Measurements from ENCODE around the gene XRCC5. TPM values are rescaled to one million over a fixed set of nuclear protein-coding genes. Genes with fewer than 3 reads are reported as not detected.

The XRCC5 gene
- total and polyA plus RNA-seq, 2 donors (not counting 1 experiment from before 2014, with no cell fraction given): 152 to 278 TPM

DNA sequence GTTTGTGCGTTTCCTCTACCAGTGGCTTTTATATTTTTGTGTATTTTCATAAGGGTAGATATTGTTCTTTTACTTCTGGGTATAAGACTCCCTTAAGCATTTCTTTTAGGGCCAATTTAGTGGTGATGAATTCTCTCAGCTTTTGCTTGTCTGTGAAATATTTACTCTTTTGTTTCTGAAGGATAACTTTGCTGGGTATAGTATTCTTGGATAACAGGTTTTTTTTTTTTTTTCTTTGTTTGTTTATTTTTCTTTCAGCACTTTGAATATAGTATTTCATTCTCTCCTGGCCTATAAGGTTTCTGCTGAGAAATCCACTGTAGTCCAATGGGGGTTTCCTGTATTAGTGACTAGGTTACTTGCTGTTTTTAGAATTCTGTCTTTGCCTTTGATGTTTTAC is 122.7 kb downstream of the XRCC5 start:
- Histone ChIP-seq H3K4me2 (ENCODE audit: extremely low read depth, insufficient read depth, low read length) (no peak overlapping the region), H3K27me3 (ENCODE audit: control insufficient read depth, insufficient read depth, low read length) (no peaks in the 10 kb centered on the region), H3K27ac (ENCODE audit: insufficient read depth, low read length) (no peak overlapping the region), H2AFZ (ENCODE audit: low read length) (no peak overlapping the region), H3K9me3 (ENCODE audit: control insufficient read depth, insufficient read depth, low read depth, low read length) (no peaks in the 10 kb centered on the region), H3K4me1 (ENCODE audit: control insufficient read depth, extremely low read depth, insufficient read depth, low read length) (no peaks in the 10 kb centered on the region), H3K9ac (ENCODE audit: insufficient read depth, low read length) (no peak overlapping the region), H3K4me3 (replicated peaks in 1 of 4; ENCODE audit: control extremely low read depth in 1 of 4, insufficient read depth in 1 of 4, low read depth in 3 of 4, low read length in 4 of 4) (no peak overlapping the region), H4K20me1 (ENCODE audit: control insufficient read depth, extremely low read depth, insufficient read depth, low read length) (no peaks in the 10 kb centered on the region), H3K36me3 (ENCODE audit: control insufficient read depth, insufficient read depth, low read length) (no peaks in the 10 kb centered on the region), H3K79me2 (ENCODE audit: control insufficient read depth, insufficient read depth, low read length) (no peaks in the 10 kb centered on the region)
- TF ChIP-seq, protein P1, sequence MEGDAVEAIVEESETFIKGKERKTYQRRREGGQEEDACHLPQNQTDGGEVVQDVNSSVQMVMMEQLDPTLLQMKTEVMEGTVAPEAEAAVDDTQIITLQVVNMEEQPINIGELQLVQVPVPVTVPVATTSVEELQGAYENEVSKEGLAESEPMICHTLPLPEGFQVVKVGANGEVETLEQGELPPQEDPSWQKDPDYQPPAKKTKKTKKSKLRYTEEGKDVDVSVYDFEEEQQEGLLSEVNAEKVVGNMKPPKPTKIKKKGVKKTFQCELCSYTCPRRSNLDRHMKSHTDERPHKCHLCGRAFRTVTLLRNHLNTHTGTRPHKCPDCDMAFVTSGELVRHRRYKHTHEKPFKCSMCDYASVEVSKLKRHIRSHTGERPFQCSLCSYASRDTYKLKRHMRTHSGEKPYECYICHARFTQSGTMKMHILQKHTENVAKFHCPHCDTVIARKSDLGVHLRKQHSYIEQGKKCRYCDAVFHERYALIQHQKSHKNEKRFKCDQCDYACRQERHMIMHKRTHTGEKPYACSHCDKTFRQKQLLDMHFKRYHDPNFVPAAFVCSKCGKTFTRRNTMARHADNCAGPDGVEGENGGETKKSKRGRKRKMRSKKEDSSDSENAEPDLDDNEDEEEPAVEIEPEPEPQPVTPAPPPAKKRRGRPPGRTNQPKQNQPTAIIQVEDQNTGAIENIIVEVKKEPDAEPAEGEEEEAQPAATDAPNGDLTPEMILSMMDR (conservative IDR thresholded peaks at IDR 0.05 in 1 of 2, IDR thresholded peaks at IDR 0.05 in 1 of 2; ENCODE audit: low read depth in 1 of 2, low read length in 2 of 2): no peak
- TF ChIP-seq EZH2 (IDR thresholded peaks at IDR 0.05; ENCODE audit: low read length, missing control alignments): no peak
- DNase-seq (ENCODE audit: low read depth in 2 of 2): no peak

DNA sequence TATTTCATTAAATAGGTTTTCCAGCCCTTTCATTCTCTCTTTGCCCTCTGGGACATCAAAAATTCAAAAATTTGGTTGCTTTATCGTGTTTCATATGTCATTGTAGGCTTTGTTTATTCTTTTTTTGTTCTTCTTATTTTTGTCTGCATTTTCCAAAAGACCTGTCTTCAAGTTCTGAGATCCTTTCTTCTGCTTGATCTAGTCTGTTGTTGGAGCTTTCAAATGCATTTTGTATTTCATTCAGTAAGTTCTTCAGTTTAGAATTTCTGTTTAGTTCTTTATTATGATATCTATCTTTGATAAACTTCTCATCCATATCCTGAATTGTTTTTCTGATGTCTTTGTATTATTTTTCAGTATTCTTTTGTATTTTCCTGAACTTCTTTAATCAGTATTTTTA is 123.6 kb downstream of the XRCC5 start:
- H3K4me2 ChIP-seq (ENCODE audit: extremely low read depth, insufficient read depth, low read length): no peak overlapping the region
- H3K9me3 ChIP-seq (ENCODE audit: control insufficient read depth, insufficient read depth, low read depth, low read length): no peaks in the 10 kb centered on the region
- no peaks in the 10 kb centered on the region for H4K20me1 ChIP-seq (ENCODE audit: control insufficient read depth, extremely low read depth, insufficient read depth, low read length)
- no peak for TF ChIP-seq EZH2 (IDR thresholded peaks at IDR 0.05; ENCODE audit: low read length, missing control alignments)
- TF ChIP-seq, protein P1 (conservative IDR thresholded peaks at IDR 0.05 in 1 of 2, IDR thresholded peaks at IDR 0.05 in 1 of 2; ENCODE audit: low read depth in 1 of 2, low read length in 2 of 2): no peak
- H3K4me1 ChIP-seq (ENCODE audit: control insufficient read depth, extremely low read depth, insufficient read depth, low read length): no peaks in the 10 kb centered on the region
- no peak overlapping the region for H3K27ac ChIP-seq (ENCODE audit: insufficient read depth, low read length)
- no peaks in the 10 kb centered on the region for H3K36me3 ChIP-seq (ENCODE audit: control insufficient read depth, insufficient read depth, low read length)
- H3K4me3 ChIP-seq (replicated peaks in 1 of 4; ENCODE audit: control extremely low read depth in 1 of 4, insufficient read depth in 1 of 4, low read depth in 3 of 4, low read length in 4 of 4): no peak overlapping the region
- H2AFZ ChIP-seq (ENCODE audit: low read length): no peak overlapping the region
- H3K79me2 ChIP-seq (ENCODE audit: control insufficient read depth, insufficient read depth, low read length): no peaks in the 10 kb centered on the region
- H3K9ac ChIP-seq (ENCODE audit: insufficient read depth, low read length): no peak overlapping the region
- H3K27me3 ChIP-seq (ENCODE audit: control insufficient read depth, insufficient read depth, low read length): no peaks in the 10 kb centered on the region
- no peak for DNase-seq (ENCODE audit: low read depth in 2 of 2)

DNA sequence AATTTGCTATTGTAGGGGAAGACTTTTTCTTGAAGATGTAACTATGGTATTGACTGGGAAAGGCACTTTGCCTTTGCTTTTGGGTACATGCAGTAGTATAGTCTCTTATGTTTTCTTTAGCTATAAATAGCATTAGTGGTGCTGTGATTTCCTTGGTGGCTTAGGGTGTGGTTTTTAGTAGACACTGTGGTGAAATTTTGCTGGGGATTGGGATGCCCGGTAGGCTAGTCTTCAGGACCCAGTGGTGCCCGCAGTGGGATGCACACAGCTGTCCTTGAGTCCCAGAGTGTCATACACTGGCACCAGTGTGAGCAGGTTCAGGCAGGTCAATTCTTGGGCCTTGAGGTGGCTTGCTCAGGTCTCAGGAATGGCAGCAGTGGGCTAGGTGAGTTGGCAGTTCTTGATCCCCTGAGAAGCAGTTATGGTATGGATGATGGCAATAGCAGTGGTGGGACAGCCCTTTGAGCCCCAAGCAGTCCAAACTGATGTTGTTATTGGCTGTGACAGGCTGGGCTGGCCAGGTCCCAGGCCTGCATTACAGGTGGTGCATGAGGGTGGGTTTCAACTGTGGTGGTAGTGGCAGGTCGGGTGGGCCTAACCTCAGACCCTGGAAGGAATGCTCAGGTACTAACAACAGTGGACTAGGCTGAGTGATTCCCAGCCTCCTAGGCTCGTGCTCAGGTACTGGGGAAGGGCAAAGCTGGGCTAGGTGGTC is 124.3 kb downstream of the XRCC5 start:
- no peak overlapping the region for H2AFZ ChIP-seq (ENCODE audit: low read length)
- H3K79me2 ChIP-seq (ENCODE audit: control insufficient read depth, insufficient read depth, low read length): no peaks in the 10 kb centered on the region
- DNase-seq (ENCODE audit: low read depth in 2 of 2): no peak

More for the DNA sequence above, 124.3 kb downstream of the XRCC5 start:
- TF ChIP-seq EZH2 (IDR thresholded peaks at IDR 0.05; ENCODE audit: low read length, missing control alignments): no peak
- TF ChIP-seq, protein P1 (conservative IDR thresholded peaks at IDR 0.05 in 1 of 2, IDR thresholded peaks at IDR 0.05 in 1 of 2; ENCODE audit: low read depth in 1 of 2, low read length in 2 of 2): no peak
- H3K27ac ChIP-seq (ENCODE audit: insufficient read depth, low read length): no peak overlapping the region
- H3K36me3 ChIP-seq (ENCODE audit: control insufficient read depth, insufficient read depth, low read length): no peaks in the 10 kb centered on the region
- H4K20me1 ChIP-seq (ENCODE audit: control insufficient read depth, extremely low read depth, insufficient read depth, low read length): no peaks in the 10 kb centered on the region
- no peak overlapping the region for H3K4me2 ChIP-seq (ENCODE audit: extremely low read depth, insufficient read depth, low read length)
- H3K4me3 ChIP-seq (replicated peaks in 1 of 4; ENCODE audit: control extremely low read depth in 1 of 4, insufficient read depth in 1 of 4, low read depth in 3 of 4, low read length in 4 of 4): no peak overlapping the region
- no peaks in the 10 kb centered on the region for H3K27me3 ChIP-seq (ENCODE audit: control insufficient read depth, insufficient read depth, low read length)
- no peak overlapping the region for H3K9ac ChIP-seq (ENCODE audit: insufficient read depth, low read length)
- no peaks in the 10 kb centered on the region for H3K9me3 ChIP-seq (ENCODE audit: control insufficient read depth, insufficient read depth, low read depth, low read length)
- H3K4me1 ChIP-seq (ENCODE audit: control insufficient read depth, extremely low read depth, insufficient read depth, low read length): no peaks in the 10 kb centered on the region
